ENCODE data around the gene SNAP23.

SNAP23 gene

DNA sequence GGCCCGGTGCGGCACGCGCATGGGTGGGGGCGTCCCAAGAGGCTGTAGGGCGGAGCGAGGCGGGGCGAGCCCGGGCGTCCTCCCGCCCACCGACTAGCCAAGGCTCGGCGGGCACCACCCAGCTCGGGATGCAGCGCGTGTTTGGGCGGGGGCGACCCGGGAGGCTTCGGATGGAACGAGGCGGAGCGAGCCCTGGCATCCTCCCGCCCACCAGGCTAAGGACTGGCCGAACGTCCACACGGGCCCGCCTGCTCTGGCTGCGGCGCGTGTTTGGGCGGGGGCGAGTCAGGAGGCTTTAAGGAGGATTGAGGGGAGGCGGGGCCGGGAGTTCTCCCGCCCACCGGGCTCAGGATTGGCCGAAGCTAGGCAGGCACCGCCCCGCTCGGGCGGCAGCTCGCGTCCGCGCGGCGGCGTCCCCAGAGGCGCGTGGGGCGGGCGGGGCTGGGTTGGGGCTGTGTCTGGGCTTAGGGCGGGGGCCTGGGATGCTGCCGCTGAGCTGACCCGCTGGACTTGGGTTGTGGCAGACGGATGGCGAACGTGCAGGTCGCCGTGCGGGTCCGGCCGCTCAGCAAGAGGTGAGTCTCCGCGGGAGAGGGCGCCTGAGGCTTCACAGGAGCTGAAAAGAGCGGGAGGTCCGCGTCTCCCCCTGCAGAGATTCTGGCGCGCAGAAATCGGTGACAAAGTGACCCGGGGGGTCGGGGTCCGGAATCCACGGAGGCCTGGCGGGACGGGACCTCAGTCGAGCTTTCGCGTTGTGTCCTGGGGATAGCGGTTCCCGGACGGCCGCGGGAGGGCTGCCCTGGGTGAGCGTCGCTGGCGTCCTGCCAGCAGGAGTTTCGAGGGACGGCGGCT, 80.0 kb downstream of the SNAP23 start, which contains the start of gene STARD9:
TSS of gene STARD9 (plus strand) at position 419 of the 852 bp plus-strand sequence. CDS start at position 529, 110 bp downstream.
- peak; percentile 95 for DNase-seq

GRCh38 chr15:42576040-42576594, 80.7 kb downstream of the SNAP23 start:
- no peak for DNase-seq

DNA sequence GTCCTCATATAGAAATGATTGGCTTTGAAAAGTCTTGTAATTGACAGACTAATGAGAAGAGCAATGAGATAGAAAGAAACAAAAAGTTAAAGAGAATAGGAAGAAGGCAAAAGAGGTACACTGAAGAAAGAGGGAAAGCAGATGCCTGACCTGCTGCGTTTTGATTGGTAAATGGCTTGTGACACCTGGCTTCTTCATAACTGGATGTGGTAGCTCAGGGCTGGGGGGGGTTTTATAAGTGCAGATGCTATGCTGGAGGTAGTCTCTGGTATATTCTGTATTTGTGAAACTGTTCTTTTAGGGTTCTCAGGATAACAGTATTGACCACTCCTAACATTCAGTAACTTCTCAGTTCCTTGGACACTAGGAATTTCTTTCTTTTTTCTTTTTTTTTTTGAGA, 81.3 kb downstream of the SNAP23 start:
- DNase-seq: no peak

DNA sequence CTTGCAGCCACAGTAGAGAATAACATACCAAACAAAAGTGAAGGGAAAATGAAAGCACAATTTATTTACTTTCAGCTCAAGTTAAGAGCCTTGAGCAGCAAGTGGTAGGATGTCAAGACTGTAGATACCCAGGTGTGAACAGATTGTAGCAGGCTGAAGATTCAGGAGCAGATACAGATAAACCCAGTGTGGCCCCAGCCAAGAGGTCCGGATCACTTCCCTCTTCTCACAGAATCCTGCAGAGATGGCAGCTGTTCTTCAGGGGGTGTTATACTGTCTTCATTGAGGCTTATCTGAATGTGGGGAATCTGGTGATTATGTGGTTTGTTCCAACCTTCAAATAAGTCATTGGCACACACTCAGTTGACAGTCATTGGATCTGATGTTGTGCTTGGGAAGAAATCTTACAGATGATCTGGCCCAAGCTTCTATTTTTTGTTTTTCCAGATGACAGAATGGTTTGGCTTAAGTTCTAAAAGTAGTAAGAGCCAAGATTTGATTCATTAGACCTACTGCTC, 82.1 kb downstream of the SNAP23 start:
- no peak for DNase-seq

DNA sequence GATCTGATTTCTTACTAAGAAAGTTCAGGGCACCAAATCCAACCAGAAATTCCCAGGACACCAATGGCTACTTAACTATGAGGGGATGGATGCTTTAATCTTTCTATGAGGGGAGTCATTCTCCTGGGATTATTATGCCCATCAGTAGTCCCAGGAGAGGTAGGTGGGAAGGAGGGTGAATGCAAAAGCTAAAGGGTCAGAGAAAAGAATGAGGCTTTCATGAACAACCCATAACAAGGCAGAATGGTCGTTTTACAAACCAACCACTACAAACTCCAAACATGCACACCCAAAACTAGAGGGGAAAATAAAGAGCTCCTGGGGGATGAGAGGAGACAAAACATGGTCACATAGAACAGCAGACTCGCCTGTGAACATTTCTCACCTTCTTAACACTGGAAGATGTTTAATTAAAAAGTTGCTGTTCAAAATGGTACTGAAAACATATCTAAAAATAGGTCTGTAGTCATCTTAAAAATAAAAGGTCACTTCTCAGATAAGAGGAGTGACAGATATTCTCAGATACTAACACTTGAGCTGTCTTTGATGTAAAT, 83.6 kb downstream of the SNAP23 start:
- no peak for DNase-seq

DNA sequence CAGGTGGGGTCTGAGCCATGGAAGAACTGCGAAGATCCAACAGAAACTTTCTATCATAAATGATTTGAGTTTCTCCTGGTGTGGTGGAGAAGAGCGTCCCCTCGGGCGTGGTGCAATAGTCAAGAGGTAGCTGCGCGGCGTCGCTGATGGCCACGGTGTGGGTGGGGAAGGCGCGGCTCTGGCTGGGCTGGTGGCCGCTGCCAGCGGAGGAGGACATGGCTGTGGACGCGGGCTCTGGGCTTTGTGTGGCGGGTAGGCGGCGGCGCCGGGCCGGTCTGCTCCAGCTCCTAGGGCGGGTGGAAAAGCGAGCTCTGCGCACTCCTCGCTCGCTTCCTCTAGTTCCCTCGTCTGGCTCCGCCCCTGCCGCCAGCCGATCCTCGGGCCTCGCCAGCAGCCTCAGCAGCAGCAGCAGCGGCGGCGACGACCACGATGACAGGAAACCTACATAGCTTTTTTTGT, 85.9 kb downstream of the SNAP23 start:
- DNase-seq: peak; percentile 78

Data from CD4-positive, alpha-beta T cell treated with Interleukin-15 for 1 hour (primary cell).